ENCODE measurements around the gene KIAA1586. TPM values are rescaled to one million over a fixed set of nuclear protein-coding genes. Genes with fewer than 3 reads are reported as not detected.
A peak's percentile ranks its signal among the peaks of the same experiment; 100 is the strongest.
"Not testable (repeated sequence)": the region's sequence is repeated elsewhere in the genome, so short reads cannot be mapped to it uniquely, and the experiment has no call there.

Gene KIAA1586
- 12.2 and 15.9 TPM in 2 replicates for total RNA-seq (2012; rRNA removed)

- Histone ChIP-seq H3K4me2 (ENCODE audit: low read length) (peak within 1 kb of the TSS; percentile 80), H3K4me3 (ENCODE audit: low read length) (peak within 1 kb of the TSS; percentile 71), H3K36me3 (ENCODE audit: insufficient read depth, low read length) (peaks cover 21% of the 10 kb centered on the region), H3K4me1 (ENCODE audit: control insufficient read depth, insufficient read depth, low read length) (peaks cover 17% of the 10 kb centered on the region), H3K9ac (ENCODE audit: low read depth, low read length) (peak within 1 kb of the TSS; percentile 77)
- H3K9me3 ChIP-seq (replicated peaks; ENCODE audit: low read length); H3K27me3 ChIP-seq (ENCODE audit: control insufficient read depth, insufficient read depth, low read length): not testable (repeated sequence)
Measured at GRCh38 chr6:57046332-57047256, at the start of gene KIAA1586. KIAA1586 (plus strand) TSS chr6:57046693; CDS start chr6:57046756, 63 bp downstream.

- Histone ChIP-seq H3K9ac (ENCODE audit: low read depth, low read length) (no peak overlapping the region), H3K4me3 (ENCODE audit: low read length) (no peak overlapping the region), H3K36me3 (ENCODE audit: insufficient read depth, low read length) (no peaks in the 10 kb centered on the region), H3K9me3 (replicated peaks; ENCODE audit: low read length) (no peaks in the 10 kb centered on the region), H3K4me1 (ENCODE audit: control insufficient read depth, insufficient read depth, low read length) (no peaks in the 10 kb centered on the region), H3K27me3 (ENCODE audit: control insufficient read depth, insufficient read depth, low read length) (no peaks in the 10 kb centered on the region), H3K4me2 (ENCODE audit: low read length) (no peak overlapping the region)
Measured at GRCh38 chr6:56999049-56999448, 47.4 kb upstream of the KIAA1586 start.

- H3K27me3 ChIP-seq (ENCODE audit: control insufficient read depth, insufficient read depth, low read length); H3K9ac ChIP-seq (ENCODE audit: low read depth, low read length); H3K36me3 ChIP-seq (ENCODE audit: insufficient read depth, low read length); H3K4me3 ChIP-seq (ENCODE audit: low read length); H3K4me1 ChIP-seq (ENCODE audit: control insufficient read depth, insufficient read depth, low read length); H3K9me3 ChIP-seq (replicated peaks; ENCODE audit: low read length); H3K4me2 ChIP-seq (ENCODE audit: low read length): not testable (repeated sequence)
Measured at GRCh38 chr6:56999748-57000147, 46.7 kb upstream of the KIAA1586 start.

DNA sequence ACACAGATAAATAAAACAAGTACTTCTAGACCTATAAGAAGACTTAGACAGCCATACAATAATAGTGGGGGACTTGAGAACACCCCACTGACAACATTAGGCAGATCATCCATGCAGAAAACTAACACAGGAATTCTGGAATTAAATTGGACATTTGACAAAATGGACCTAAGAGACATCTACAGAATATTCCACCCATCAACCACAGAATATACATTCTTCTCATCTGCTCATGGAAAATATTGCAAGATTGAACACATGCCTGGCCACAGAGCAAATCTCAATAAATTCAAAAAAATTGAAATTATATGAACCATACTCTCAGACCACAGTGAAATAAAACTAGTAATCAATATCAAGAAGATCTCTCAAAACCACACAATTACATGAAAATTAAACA, 44.3 kb upstream of the KIAA1586 start:
- Histone ChIP-seq H3K4me3 (ENCODE audit: low read length) (no peak overlapping the region), H3K4me1 (ENCODE audit: control insufficient read depth, insufficient read depth, low read length) (no peaks in the 10 kb centered on the region), H3K27me3 (ENCODE audit: control insufficient read depth, insufficient read depth, low read length) (no peaks in the 10 kb centered on the region), H3K9ac (ENCODE audit: low read depth, low read length) (no peak overlapping the region), H3K9me3 (replicated peaks; ENCODE audit: low read length) (no peaks in the 10 kb centered on the region), H3K4me2 (ENCODE audit: low read length) (no peak overlapping the region), H3K36me3 (ENCODE audit: insufficient read depth, low read length) (no peaks in the 10 kb centered on the region)

GRCh38 chr6:57004292-57004691, 42.2 kb upstream of the KIAA1586 start:
- no peaks in the 10 kb centered on the region for H3K36me3 ChIP-seq (ENCODE audit: insufficient read depth, low read length)
- no peaks in the 10 kb centered on the region for H3K4me1 ChIP-seq (ENCODE audit: control insufficient read depth, insufficient read depth, low read length)
- H3K9ac ChIP-seq (ENCODE audit: low read depth, low read length), result no peak overlapping the region
- H3K27me3 ChIP-seq (ENCODE audit: control insufficient read depth, insufficient read depth, low read length), result no peaks in the 10 kb centered on the region
- H3K4me2 ChIP-seq (ENCODE audit: low read length), result no peak overlapping the region
- no peaks in the 10 kb centered on the region for H3K9me3 ChIP-seq (replicated peaks; ENCODE audit: low read length)
- no peak overlapping the region for H3K4me3 ChIP-seq (ENCODE audit: low read length)

- H3K36me3 ChIP-seq (ENCODE audit: insufficient read depth, low read length), result no peaks in the 10 kb centered on the region
Measured at GRCh38 chr6:57006101-57006500, 40.4 kb upstream of the KIAA1586 start.

DNA sequence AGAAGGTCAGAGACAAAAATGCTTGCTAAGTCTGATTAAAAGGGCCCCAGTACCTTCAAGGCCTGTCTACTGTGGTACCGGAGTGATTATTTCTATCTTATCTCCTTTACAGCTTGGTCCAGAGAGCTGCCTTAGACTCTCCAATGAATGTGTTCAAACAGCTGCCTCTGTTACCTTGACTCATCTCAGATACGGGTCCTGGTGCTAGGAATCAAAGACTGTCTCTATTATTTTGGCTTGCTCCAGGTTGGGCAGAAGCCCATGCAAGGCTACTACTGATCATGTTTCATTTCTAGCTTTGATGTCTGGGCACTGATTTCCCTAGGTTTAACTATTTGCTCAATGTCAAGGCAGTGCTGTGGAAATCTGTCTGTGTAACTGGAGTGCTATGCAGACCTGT, 38.4 kb upstream of the KIAA1586 start:
- H3K4me3 ChIP-seq (ENCODE audit: low read length); H3K9ac ChIP-seq (ENCODE audit: low read depth, low read length); H3K4me2 ChIP-seq (ENCODE audit: low read length); H3K36me3 ChIP-seq (ENCODE audit: insufficient read depth, low read length); H3K27me3 ChIP-seq (ENCODE audit: control insufficient read depth, insufficient read depth, low read length); H3K4me1 ChIP-seq (ENCODE audit: control insufficient read depth, insufficient read depth, low read length); H3K9me3 ChIP-seq (replicated peaks; ENCODE audit: low read length): not testable (repeated sequence)

More at GRCh38 chr6:57006101-57006500, 40.4 kb upstream of the KIAA1586 start:
- Histone ChIP-seq H3K9ac (ENCODE audit: low read depth, low read length) (no peak overlapping the region), H3K9me3 (replicated peaks; ENCODE audit: low read length) (no peaks in the 10 kb centered on the region), H3K4me2 (ENCODE audit: low read length) (no peak overlapping the region), H3K4me1 (ENCODE audit: control insufficient read depth, insufficient read depth, low read length) (no peaks in the 10 kb centered on the region), H3K27me3 (ENCODE audit: control insufficient read depth, insufficient read depth, low read length) (no peaks in the 10 kb centered on the region), H3K4me3 (ENCODE audit: low read length) (no peak overlapping the region)

DNA sequence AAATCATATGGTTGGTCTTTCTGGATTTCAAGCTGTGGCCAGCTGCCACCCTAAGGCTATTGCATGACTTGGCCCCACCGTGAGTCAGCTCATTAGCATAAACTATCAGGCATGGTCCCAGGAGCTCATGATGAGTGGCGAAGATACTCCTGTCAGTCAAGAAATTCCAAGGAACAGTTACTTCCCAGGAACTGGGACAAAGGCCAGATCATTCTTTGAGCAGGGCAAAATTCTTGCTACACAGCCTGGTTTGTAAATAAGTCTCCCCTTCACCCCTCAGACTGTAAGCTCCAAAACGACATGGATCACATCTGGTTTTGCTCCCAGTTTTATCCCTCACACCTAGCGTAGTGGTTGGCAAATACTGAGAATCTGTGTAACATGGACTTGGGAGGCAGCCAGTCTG, 33.0 kb upstream of the KIAA1586 start:
- no peak overlapping the region for H3K9ac ChIP-seq (ENCODE audit: low read depth, low read length)

GRCh38 chr6:57017069-57017468, 29.4 kb upstream of the KIAA1586 start:
- Histone ChIP-seq H3K4me3 (ENCODE audit: low read length) (no peak overlapping the region), H3K4me1 (ENCODE audit: control insufficient read depth, insufficient read depth, low read length) (peaks cover 8% of the 10 kb centered on the region), H3K27me3 (ENCODE audit: control insufficient read depth, insufficient read depth, low read length) (no peaks in the 10 kb centered on the region), H3K4me2 (ENCODE audit: low read length) (no peak overlapping the region), H3K9ac (ENCODE audit: low read depth, low read length) (no peak overlapping the region), H3K36me3 (ENCODE audit: insufficient read depth, low read length) (no peaks in the 10 kb centered on the region), H3K9me3 (replicated peaks; ENCODE audit: low read length) (no peaks in the 10 kb centered on the region)

More for the DNA sequence above, 33.0 kb upstream of the KIAA1586 start:
- Histone ChIP-seq H3K4me1 (ENCODE audit: control insufficient read depth, insufficient read depth, low read length) (peaks cover 8% of the 10 kb centered on the region), H3K4me2 (ENCODE audit: low read length) (no peak overlapping the region), H3K9me3 (replicated peaks; ENCODE audit: low read length) (no peaks in the 10 kb centered on the region), H3K4me3 (ENCODE audit: low read length) (no peak overlapping the region), H3K27me3 (ENCODE audit: control insufficient read depth, insufficient read depth, low read length) (no peaks in the 10 kb centered on the region), H3K36me3 (ENCODE audit: insufficient read depth, low read length) (no peaks in the 10 kb centered on the region)

GRCh38 chr6:57017841-57018240, 28.7 kb upstream of the KIAA1586 start:
- no peaks in the 10 kb centered on the region for H3K36me3 ChIP-seq (ENCODE audit: insufficient read depth, low read length)
- H3K9ac ChIP-seq (ENCODE audit: low read depth, low read length), result no peak overlapping the region
- H3K4me3 ChIP-seq (ENCODE audit: low read length), result no peak overlapping the region
- no peak overlapping the region for H3K4me2 ChIP-seq (ENCODE audit: low read length)
- H3K27me3 ChIP-seq (ENCODE audit: control insufficient read depth, insufficient read depth, low read length), result no peaks in the 10 kb centered on the region
- peaks cover 8% of the 10 kb centered on the region for H3K4me1 ChIP-seq (ENCODE audit: control insufficient read depth, insufficient read depth, low read length)
- no peaks in the 10 kb centered on the region for H3K9me3 ChIP-seq (replicated peaks; ENCODE audit: low read length)

GRCh38 chr6:57019434-57019833, 27.1 kb upstream of the KIAA1586 start:
- no peak overlapping the region for H3K4me2 ChIP-seq (ENCODE audit: low read length)
- H3K36me3 ChIP-seq (ENCODE audit: insufficient read depth, low read length), result no peaks in the 10 kb centered on the region
- peaks cover 4% of the 10 kb centered on the region for H3K9me3 ChIP-seq (replicated peaks; ENCODE audit: low read length)
- H3K27me3 ChIP-seq (ENCODE audit: control insufficient read depth, insufficient read depth, low read length), result no peaks in the 10 kb centered on the region
- H3K4me1 ChIP-seq (ENCODE audit: control insufficient read depth, insufficient read depth, low read length), result no peaks in the 10 kb centered on the region
- no peak overlapping the region for H3K9ac ChIP-seq (ENCODE audit: low read depth, low read length)
- no peak overlapping the region for H3K4me3 ChIP-seq (ENCODE audit: low read length)
